ENCODE data around the gene MSANTD1.

DNA sequence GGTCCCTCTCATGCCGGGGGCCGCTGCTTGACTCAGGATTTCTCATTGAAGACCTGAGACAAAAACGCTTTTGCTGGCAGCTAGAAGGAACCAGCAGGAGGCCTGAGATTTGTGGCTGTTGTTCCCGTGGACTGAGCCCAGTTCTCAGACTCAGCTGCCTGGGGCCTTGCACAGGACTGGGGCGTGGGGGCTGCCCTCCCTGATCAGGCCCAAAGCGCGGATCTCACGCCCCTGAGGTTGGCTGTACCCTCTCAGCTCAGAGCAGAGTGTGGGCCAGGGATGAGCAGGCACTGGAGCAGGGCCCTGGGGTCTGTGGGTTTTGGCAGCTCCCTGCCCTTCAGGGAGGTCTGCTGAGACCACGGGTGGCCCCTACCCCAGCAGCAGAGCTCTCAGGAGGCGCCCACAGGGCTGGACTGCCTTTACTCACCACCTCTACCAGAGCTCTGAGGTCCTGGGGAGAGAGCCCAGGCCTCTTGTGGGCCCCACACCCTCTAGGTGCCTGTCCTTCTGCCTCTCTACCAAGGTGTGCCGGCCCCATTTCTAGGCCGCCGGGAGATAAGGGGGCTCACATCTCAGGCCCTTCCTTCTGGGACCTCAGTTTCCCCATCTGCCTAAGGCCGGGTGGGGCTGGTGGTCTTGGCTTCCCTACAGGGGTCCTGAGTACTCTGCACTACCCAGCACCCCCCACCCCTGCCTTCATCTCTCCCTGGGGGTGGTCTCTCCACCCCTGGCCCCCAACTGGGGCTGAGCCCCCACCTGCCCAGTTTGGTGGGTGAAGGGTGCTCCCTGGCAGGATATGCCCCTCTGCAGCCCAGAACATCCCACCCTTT lies 5.6 kb downstream of the MSANTD1 start:
- TF ChIP-seq, protein P1, sequence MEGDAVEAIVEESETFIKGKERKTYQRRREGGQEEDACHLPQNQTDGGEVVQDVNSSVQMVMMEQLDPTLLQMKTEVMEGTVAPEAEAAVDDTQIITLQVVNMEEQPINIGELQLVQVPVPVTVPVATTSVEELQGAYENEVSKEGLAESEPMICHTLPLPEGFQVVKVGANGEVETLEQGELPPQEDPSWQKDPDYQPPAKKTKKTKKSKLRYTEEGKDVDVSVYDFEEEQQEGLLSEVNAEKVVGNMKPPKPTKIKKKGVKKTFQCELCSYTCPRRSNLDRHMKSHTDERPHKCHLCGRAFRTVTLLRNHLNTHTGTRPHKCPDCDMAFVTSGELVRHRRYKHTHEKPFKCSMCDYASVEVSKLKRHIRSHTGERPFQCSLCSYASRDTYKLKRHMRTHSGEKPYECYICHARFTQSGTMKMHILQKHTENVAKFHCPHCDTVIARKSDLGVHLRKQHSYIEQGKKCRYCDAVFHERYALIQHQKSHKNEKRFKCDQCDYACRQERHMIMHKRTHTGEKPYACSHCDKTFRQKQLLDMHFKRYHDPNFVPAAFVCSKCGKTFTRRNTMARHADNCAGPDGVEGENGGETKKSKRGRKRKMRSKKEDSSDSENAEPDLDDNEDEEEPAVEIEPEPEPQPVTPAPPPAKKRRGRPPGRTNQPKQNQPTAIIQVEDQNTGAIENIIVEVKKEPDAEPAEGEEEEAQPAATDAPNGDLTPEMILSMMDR (IDR thresholded peaks at IDR 0.05; ENCODE audit: low read length), result no peak
- no peak for TF ChIP-seq EZH2 (IDR thresholded peaks at IDR 0.05; ENCODE audit: borderline replicate concordance, low read length)
